Measurements from ENCODE around the gene PDS5B. TPM values are rescaled to one million over a fixed set of nuclear protein-coding genes. Genes with fewer than 3 reads are reported as not detected.
"Not testable (repeated sequence)": the region's sequence is repeated elsewhere in the genome, so short reads cannot be mapped to it uniquely, and the experiment has no call there.

PDS5B gene
- total RNA-seq, 2 experiments from 2014 or later = 44.1 to 46.6 TPM

GRCh38 chr13:32553720-32554119 is 32.5 kb upstream of the PDS5B start:
- H3K4me1 Mint-ChIP-seq (ENCODE audit: low read depth) = no peaks in the 10 kb centered on the region
- intact Hi-C loops (cut with micrococcal nuclease) = no loop called here
- H3K27ac Mint-ChIP-seq = no peak overlapping the region
- ChIA-PET POLR2A (no interaction called here), CTCF (no interaction called here)
- no peak for TF ChIP-seq CTCF (IDR thresholded peaks at IDR 0.05)
- no peak for ATAC-seq
- H3K36me3 Mint-ChIP-seq (ENCODE audit: low read depth) = no peaks in the 10 kb centered on the region
- H3K4me3 Mint-ChIP-seq = no peak overlapping the region
- no peaks in the 10 kb centered on the region for H3K27me3 Mint-ChIP-seq
- no peaks in the 10 kb centered on the region for H3K9me3 Mint-ChIP-seq
- no peak for DNase-seq

DNA sequence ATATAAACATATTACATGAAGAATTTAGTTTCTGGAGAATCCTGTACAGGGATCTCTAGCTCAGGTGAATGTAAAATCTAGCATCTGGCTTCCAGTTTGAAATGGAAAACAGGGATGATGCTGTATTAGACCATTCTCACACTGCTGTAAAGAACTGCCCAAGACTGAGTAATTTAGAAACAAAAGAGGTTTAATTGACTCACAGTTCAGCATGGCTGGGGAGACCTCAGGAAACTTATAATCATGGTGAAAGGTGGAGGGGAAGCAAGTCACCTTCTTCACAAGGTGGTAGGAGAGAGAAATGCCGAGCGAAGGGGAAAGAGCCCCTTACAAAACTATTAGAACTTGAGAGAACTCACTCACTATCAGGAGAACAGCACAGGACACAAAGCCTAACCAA is 30.6 kb upstream of the PDS5B start:
- H3K4me1 Mint-ChIP-seq (ENCODE audit: low read depth) = no peaks in the 10 kb centered on the region
- no peak for ATAC-seq
- no peak overlapping the region for H3K4me3 Mint-ChIP-seq
- CTCF ChIA-PET = interaction anchor here (1.1 kb wide), 1 partner anchor 13 kb away, joined by 4 read pairs; no protein-coding TSS in a partner anchor
- intact Hi-C loops (cut with micrococcal nuclease) = no loop called here
- H3K9me3 Mint-ChIP-seq = peaks cover 2% of the 10 kb centered on the region
- H3K27ac Mint-ChIP-seq = no peak overlapping the region
- POLR2A ChIA-PET = no interaction called here
- H3K27me3 Mint-ChIP-seq = no peaks in the 10 kb centered on the region
- TF ChIP-seq CTCF (IDR thresholded peaks at IDR 0.05) = no peak
- H3K36me3 Mint-ChIP-seq (ENCODE audit: low read depth) = no peaks in the 10 kb centered on the region
- no peak for DNase-seq

- H3K9me3 Mint-ChIP-seq = peaks cover 12% of the 10 kb centered on the region
- intact Hi-C loops (cut with micrococcal nuclease); CTCF ChIA-PET: not testable (repeated sequence)
Measured at GRCh38 chr13:32560842-32561241, 25.4 kb upstream of the PDS5B start.

DNA sequence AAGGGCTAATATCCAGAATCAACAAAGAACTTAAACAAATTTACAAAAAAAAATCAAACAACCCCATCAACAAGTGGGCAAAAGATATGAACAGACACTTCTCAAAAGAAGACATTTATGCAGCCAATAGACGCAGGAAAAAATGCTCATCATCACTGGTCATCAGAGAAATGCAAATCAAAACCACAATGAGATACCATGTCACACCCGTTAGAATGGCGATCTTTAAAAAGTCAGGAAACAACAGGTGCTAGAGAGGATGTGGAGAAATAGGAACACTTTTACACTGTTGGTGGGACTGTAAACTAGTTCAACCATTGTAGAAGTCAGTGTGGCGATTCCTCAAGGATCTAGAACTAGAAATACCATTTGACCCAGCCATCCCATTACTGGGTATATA is 10.6 kb upstream of the PDS5B start:
- H3K4me1 Mint-ChIP-seq (ENCODE audit: low read depth); POLR2A ChIA-PET; ATAC-seq; H3K4me3 Mint-ChIP-seq; CTCF ChIA-PET; H3K36me3 Mint-ChIP-seq (ENCODE audit: low read depth); intact Hi-C loops (cut with micrococcal nuclease); H3K27me3 Mint-ChIP-seq; DNase-seq; H3K27ac Mint-ChIP-seq: not testable (repeated sequence)
- peaks cover 11% of the 10 kb centered on the region for H3K9me3 Mint-ChIP-seq

More at GRCh38 chr13:32560842-32561241, 25.4 kb upstream of the PDS5B start:
- not testable (repeated sequence) for H3K27me3 Mint-ChIP-seq; H3K27ac Mint-ChIP-seq; DNase-seq; H3K4me1 Mint-ChIP-seq (ENCODE audit: low read depth); H3K4me3 Mint-ChIP-seq; ATAC-seq; H3K36me3 Mint-ChIP-seq (ENCODE audit: low read depth)
- POLR2A ChIA-PET = interaction anchor here (1.4 kb wide), 1 partner anchor 23 kb away, joined by 3 read pairs; no protein-coding TSS in a partner anchor

GRCh38 chr13:32577032-32577431 is 9.2 kb upstream of the PDS5B start:
- ChIA-PET CTCF (no interaction called here), POLR2A (no interaction called here)
- intact Hi-C loops (cut with micrococcal nuclease) = no loop called here
- H3K36me3 Mint-ChIP-seq (ENCODE audit: low read depth) = peaks cover 7% of the 10 kb centered on the region
- no peaks in the 10 kb centered on the region for H3K27me3 Mint-ChIP-seq
- peaks cover 11% of the 10 kb centered on the region for H3K9me3 Mint-ChIP-seq
- no peak for TF ChIP-seq CTCF (IDR thresholded peaks at IDR 0.05)
- DNase-seq (no peak), ATAC-seq (no peak)
- no peak overlapping the region for H3K4me3 Mint-ChIP-seq
- no peaks in the 10 kb centered on the region for H3K4me1 Mint-ChIP-seq (ENCODE audit: low read depth)
- H3K27ac Mint-ChIP-seq = no peak overlapping the region

DNA sequence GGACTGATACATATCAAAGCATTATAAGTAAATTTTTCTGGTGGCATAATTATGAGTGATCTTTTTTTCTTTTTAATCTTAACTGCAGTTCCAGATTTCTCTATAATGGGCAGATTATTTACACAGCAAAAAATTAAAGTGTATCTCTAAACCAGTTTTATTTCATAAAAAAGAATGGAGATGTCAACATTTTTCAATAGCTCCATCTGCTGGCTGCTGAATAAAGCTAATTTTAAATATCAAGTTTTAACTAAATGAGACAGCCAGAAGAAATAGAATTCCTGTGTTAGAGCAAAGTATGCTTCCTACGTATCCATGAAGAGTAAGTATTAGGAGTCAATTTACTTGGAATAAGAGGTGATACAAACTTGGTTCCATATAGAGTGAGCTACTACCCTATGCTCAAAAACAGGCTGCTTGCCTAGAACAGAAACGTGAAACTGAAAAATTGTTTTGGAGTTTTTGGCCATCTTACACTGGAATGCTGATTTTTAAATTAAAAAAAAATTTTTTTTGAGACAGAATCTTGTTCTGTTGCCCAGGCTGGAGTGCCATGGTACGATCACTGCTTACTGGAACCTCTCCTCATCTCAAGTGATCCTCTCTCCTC is 5.0 kb upstream of the PDS5B start:
- DNase-seq = no peak
- H3K4me1 Mint-ChIP-seq (ENCODE audit: low read depth) = peaks cover 9% of the 10 kb centered on the region
- no peak for ATAC-seq
- H3K36me3 Mint-ChIP-seq (ENCODE audit: low read depth) = peaks cover 7% of the 10 kb centered on the region
- POLR2A ChIA-PET = no interaction called here
- peaks cover 11% of the 10 kb centered on the region for H3K9me3 Mint-ChIP-seq
- intact Hi-C loops (cut with micrococcal nuclease) = loop anchor here (5.0 to 10.0 kb wide), 4 partner anchors 44 to 964 kb away; partner anchors contain the start of gene N4BP2L2
- peaks cover 3% of the 10 kb centered on the region for H3K27me3 Mint-ChIP-seq
- CTCF ChIA-PET = interaction anchor here (0.7 to 3.5 kb wide), 46 partner anchors 9 to 671 kb away, joined by 3 to 22 read pairs (median 4); partner anchors contain the start of genes BRCA2, N4BP2L2 and ZAR1L
- no peak overlapping the region for H3K4me3 Mint-ChIP-seq
- no peak overlapping the region for H3K27ac Mint-ChIP-seq
- peak; percentile 84 for TF ChIP-seq CTCF (IDR thresholded peaks at IDR 0.05)

Data from activated CD8-positive, alpha-beta T cell treated with anti-CD3 and anti-CD28 coated beads for 36 hours (primary cell).